GDM1 (cell line): Measurements from ENCODE around the gene ZC3H8.
"Not testable (repeated sequence)": the region's sequence is repeated elsewhere in the genome, so short reads cannot be mapped to it uniquely, and the experiment has no call there.

ENCODE experiments used
- DNase-seq: peaks from one replicate; lab custom pipeline; 2025; lab: John Stamatoyannopoulos, UW

Gene ZC3H8

GRCh38 chr2:112259509-112260294 lies 4.9 kb upstream of the ZC3H8 start:
- DNase-seq, result peak; percentile 78

- no peak for DNase-seq
Observed at GRCh38 chr2:112257575-112257974, 2.7 kb upstream of the ZC3H8 start.

- no peak for DNase-seq
Observed at GRCh38 chr2:112256654-112257053, 1.8 kb upstream of the ZC3H8 start.

GRCh38 chr2:112255875-112256274 lies 1.0 kb upstream of the ZC3H8 start:
- peak; percentile 27 for DNase-seq

- no peak for DNase-seq
Observed at GRCh38 chr2:112253261-112253815, 1.5 kb downstream of the ZC3H8 start.

- no peak for DNase-seq
Observed at GRCh38 chr2:112251271-112251670, 3.6 kb downstream of the ZC3H8 start.

GRCh38 chr2:112244854-112245253 lies 10.0 kb downstream of the ZC3H8 start:
- DNase-seq, result no peak

GRCh38 chr2:112243233-112243632 lies 11.6 kb downstream of the ZC3H8 start:
- DNase-seq, result no peak

GRCh38 chr2:112242384-112242783 lies 12.5 kb downstream of the ZC3H8 start:
- DNase-seq, result no peak

- no peak for DNase-seq
Observed at GRCh38 chr2:112239862-112240261, 15.0 kb downstream of the ZC3H8 start.

- DNase-seq, result no peak
Observed at GRCh38 chr2:112230371-112230770, 24.5 kb downstream of the ZC3H8 start.

- no peak for DNase-seq
Observed at GRCh38 chr2:112229348-112229747, 25.5 kb downstream of the ZC3H8 start.

- no peak for DNase-seq
Observed at GRCh38 chr2:112220831-112221230, 34.0 kb downstream of the ZC3H8 start.

GRCh38 chr2:112220186-112220585 lies 34.7 kb downstream of the ZC3H8 start:
- DNase-seq, result no peak

- no peak for DNase-seq
Observed at GRCh38 chr2:112217854-112218253, 37.0 kb downstream of the ZC3H8 start.

- no peak for DNase-seq
Observed at GRCh38 chr2:112216167-112216566, 38.7 kb downstream of the ZC3H8 start.

- not testable (repeated sequence) for DNase-seq
Observed at GRCh38 chr2:112207905-112208304, 46.9 kb downstream of the ZC3H8 start.

GRCh38 chr2:112204411-112204810 lies 50.4 kb downstream of the ZC3H8 start:
- DNase-seq, result no peak

GRCh38 chr2:112201696-112202430 lies 53.0 kb downstream of the ZC3H8 start:
- DNase-seq, result no peak

GRCh38 chr2:112199188-112199587 lies 55.7 kb downstream of the ZC3H8 start:
- DNase-seq, result no peak

- no peak for DNase-seq
Observed at GRCh38 chr2:112198780-112199179, 56.1 kb downstream of the ZC3H8 start.

GRCh38 chr2:112197868-112198267 lies 57.0 kb downstream of the ZC3H8 start:
- DNase-seq, result no peak

GRCh38 chr2:112195950-112196349 lies 58.9 kb downstream of the ZC3H8 start:
- no peak for DNase-seq
